ENCODE measurements around the gene CA9.

DNA sequence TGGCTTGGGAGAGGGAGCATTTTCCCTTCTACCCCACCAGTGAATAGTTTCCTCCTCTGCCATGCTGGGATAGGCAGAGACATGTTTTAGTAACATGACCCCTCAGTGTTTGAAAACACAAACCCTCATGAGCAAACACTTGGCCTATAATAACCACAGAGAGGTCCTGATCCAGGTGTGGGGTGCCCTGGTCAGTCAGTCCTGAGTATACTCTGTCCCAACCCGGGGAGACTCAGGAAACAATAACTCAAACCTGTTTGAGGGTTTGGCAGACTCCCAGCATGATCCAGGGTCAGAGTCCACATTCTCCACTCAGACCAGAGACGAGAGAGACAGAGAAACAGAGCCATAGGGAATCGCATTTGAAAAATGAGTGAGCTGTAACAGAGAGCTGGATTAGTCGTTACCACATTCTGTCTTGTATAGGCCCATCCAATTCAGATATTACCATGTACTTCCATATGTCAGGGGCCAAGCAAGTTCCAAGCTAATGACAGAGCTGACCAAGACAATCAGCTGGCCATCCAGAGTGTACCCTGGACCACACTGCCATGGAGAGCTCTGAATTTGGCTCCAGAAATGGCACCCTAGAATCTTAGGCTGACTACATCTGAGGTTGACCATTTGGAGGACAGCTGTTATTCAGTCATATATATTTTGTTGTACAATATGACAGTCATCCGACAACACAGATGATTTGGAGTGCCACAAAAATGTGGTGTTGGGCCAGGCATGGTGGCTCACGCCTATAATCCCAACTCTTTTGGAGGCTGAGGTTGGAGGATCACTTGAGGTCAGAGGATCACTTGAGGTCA is 4.2 kb upstream of the CA9 start:
- TF ChIP-seq, protein P1, sequence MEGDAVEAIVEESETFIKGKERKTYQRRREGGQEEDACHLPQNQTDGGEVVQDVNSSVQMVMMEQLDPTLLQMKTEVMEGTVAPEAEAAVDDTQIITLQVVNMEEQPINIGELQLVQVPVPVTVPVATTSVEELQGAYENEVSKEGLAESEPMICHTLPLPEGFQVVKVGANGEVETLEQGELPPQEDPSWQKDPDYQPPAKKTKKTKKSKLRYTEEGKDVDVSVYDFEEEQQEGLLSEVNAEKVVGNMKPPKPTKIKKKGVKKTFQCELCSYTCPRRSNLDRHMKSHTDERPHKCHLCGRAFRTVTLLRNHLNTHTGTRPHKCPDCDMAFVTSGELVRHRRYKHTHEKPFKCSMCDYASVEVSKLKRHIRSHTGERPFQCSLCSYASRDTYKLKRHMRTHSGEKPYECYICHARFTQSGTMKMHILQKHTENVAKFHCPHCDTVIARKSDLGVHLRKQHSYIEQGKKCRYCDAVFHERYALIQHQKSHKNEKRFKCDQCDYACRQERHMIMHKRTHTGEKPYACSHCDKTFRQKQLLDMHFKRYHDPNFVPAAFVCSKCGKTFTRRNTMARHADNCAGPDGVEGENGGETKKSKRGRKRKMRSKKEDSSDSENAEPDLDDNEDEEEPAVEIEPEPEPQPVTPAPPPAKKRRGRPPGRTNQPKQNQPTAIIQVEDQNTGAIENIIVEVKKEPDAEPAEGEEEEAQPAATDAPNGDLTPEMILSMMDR (conservative IDR thresholded peaks at IDR 0.05; ENCODE audit: low read length): no peak
- TF ChIP-seq EZH2phosphoT487 (IDR thresholded peaks at IDR 0.05; ENCODE audit: borderline replicate concordance): no peak
